Retinal pigment epithelial cell (primary cell): Measurements from ENCODE around the gene DAPK2.

Source experiments
- DNase-seq: peaks from one replicate; pipeline ENCODE4 v3.0.0-alpha.2; 2010; ENCODE audit warnings: low read depth
- H3K4me3 ChIP-seq: 2 replicates; pipeline ENCODE4 v1.5.1; 2011; ENCODE audit warnings: mild to moderate bottlenecking, low read length, control low read depth, moderate library complexity
- TF ChIP-seq, protein P1 (sequence below): conservative IDR thresholded peaks from 2 replicates; pipeline ENCODE4 v1.5.1; 2011; ENCODE audit warnings: low read depth, low read length, control low read depth, inconsistent platforms

Gene DAPK2

DNA sequence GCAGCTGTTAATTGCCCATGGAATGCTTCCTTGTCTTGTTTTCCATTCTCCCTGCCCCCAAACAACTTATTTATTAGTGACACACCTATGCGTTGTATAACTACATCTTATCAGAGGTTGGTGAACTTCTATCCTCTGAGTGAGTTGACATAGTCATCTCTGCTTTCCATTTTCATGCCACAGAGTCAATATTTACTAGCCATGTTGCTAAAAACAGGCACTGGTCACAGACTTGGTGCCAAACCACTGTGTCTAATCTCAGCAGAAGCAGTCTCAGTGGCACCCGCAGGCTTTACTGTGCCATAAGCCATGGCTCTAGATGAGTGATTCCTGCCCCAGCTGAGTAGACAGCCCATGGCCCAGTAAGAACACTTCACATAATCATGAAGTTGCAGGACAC is 26.5 kb downstream of the DAPK2 start:
- DNase-seq: no peak
- H3K4me3 ChIP-seq: no peak overlapping the region
- TF ChIP-seq, protein P1, sequence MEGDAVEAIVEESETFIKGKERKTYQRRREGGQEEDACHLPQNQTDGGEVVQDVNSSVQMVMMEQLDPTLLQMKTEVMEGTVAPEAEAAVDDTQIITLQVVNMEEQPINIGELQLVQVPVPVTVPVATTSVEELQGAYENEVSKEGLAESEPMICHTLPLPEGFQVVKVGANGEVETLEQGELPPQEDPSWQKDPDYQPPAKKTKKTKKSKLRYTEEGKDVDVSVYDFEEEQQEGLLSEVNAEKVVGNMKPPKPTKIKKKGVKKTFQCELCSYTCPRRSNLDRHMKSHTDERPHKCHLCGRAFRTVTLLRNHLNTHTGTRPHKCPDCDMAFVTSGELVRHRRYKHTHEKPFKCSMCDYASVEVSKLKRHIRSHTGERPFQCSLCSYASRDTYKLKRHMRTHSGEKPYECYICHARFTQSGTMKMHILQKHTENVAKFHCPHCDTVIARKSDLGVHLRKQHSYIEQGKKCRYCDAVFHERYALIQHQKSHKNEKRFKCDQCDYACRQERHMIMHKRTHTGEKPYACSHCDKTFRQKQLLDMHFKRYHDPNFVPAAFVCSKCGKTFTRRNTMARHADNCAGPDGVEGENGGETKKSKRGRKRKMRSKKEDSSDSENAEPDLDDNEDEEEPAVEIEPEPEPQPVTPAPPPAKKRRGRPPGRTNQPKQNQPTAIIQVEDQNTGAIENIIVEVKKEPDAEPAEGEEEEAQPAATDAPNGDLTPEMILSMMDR: no peak

DNA sequence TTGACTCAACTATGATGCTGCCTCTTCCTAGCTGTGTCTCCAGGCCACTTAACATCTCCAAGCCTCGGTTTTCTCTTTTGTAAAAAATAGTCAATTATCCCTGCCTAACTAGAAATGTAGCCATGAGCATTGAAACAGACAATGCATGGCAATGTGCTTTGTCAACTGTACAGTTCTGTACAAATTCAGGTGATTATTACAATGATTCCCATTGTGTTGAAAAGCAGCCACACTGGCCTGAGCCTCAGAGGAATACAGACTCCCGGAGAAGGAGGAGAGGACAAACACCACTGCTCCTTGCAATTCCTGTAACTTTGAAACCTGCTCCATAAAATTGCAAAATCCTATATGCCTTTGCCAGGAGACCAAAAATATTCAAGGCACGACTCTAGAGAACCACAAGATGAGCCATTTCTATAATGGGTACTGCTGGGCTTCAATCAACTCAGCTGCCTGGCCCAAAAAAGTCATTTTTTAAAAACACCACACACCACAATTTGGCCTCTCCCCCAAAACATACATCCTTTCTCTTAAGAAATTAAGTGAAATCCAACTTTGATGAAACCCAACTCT is 28.6 kb downstream of the DAPK2 start:
- DNase-seq: no peak
- no peak overlapping the region for H3K4me3 ChIP-seq
- TF ChIP-seq, protein P1: no peak

DNA sequence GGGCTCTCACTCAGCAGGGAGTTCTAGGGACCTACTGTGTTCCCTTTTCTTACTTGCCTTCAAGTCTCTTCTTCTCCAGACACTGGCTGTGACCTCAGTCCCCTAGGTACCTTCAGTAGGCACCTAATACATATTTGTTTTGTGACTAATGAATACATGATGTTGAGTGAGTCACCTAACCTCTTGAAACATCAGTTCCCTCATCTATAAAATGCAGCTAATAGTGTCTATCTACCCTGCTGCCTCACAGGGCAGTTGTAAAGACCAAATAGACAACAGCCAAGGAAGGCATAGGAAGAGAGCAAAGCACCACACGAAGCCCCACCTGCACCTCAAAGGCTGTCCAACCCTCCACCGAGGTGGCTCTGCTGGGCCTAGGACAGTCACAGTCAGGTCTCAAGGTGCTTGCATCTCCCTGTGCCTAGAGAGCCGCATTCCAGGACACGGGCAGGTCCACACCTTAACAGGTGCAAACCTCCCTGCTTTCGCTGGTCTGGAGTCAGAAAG is 29.1 kb downstream of the DAPK2 start:
- H3K4me3 ChIP-seq: no peak overlapping the region
- TF ChIP-seq, protein P1: no peak
- DNase-seq: no peak

DNA sequence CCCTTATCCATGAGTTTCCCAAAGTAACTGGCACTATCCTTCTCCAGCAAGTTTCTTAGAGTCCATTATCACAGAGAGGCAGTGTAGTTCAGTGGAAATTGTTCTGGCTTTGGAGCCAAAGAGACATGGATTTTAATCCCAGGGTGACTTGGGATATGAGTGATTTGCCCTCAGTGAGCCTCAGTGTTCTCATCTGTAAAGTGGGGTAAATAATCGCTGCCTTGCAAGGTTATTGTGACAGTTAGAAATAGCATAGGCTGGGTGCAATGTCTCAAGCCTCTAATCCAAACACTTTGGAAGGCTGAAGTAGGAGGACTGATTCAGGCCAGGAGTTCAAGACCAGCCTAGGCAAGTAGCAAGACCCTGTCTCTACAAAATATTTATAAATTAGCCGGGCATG is 30.0 kb downstream of the DAPK2 start:
- TF ChIP-seq, protein P1: no peak
- no peak overlapping the region for H3K4me3 ChIP-seq
- DNase-seq: no peak

DNA sequence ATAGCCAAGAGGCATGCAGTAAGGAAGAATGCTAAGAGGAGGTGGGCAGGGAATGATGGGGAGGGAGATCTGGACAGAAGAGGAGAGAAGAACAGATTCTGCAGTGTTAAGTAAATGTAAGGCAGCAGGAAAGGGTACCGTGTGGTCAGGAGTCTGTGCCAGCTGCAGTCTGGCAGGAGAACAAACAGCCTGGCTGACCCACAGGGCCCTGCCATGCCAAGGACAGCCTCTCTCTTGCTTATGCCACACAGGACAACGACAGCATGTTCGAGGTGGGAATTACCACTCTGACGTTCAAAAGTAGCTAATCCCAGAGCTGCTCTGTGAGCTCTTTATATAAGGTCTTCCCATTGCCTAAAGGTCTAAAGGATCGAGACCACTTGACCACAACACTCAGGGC is 31.3 kb downstream of the DAPK2 start:
- no peak overlapping the region for H3K4me3 ChIP-seq
- DNase-seq: no peak
- TF ChIP-seq, protein P1: no peak

DNA sequence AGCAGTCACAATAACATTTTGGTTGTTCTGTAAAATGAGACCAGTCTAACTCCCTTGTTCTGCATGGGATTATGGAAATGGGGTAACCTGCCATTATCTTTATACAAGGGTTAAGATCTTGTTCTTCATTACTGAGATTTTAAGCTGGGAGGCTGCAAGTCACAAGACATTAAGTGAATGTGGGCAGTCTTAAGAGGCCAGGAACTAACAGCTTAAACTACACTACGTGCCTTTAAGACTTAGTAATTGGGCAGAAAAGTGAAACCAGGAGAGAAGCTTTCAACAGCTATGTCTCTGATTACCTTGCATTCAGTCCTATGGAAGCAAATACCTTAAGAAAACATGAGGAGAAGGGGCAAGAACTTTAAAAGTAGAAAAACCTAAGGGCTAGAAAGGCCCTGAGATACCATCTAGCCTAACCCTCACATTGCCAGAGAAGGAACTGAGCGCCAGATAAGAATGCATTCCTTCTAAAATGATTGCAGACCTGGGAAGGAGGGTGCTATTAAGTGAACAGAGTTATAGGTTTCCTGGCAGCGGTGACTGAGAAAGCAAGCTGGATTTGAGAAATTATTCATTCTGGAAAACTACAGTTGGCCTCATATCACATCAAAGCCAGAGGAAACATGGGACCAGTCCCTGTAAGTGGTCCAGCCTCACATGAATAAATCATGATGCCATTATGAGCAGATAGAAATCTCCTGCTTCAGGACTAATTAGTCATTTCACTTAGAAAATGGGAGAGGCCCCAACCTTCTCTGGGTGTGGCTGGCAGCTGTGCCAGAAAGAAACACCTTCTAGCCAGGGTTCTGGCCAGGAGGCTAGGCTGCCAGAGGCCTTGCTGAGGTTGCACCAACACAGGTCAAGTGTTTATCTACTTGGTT is 32.9 kb downstream of the DAPK2 start:
- DNase-seq: peak; percentile 80
- H3K4me3 ChIP-seq: no peak overlapping the region
- TF ChIP-seq, protein P1: no peak
